ENCODE results near the gene DLK1. TPM values are rescaled to one million over a fixed set of nuclear protein-coding genes. Genes with fewer than 3 reads are reported as not detected.

The DLK1 gene
- total RNA-seq, 1 experiment from 2014 or later: 0.69 TPM

GRCh38 chr14:100737526-100737925, 10.8 kb downstream of the DLK1 start:
- Histone ChIP-seq H3K27me3 (ENCODE audit: control insufficient read depth, insufficient read depth, low read length) (no peaks in the 10 kb centered on the region), H3K36me3 (ENCODE audit: control insufficient read depth, insufficient read depth, low read length) (no peaks in the 10 kb centered on the region), H3K27ac (ENCODE audit: low read length) (no peak overlapping the region), H3K4me1 (ENCODE audit: control insufficient read depth, insufficient read depth, low read length) (no peaks in the 10 kb centered on the region), H3K4me3 (ENCODE audit: low read depth in 2 of 2, low read length in 2 of 2) (no peak overlapping the region), H3K9me3 (ENCODE audit: control insufficient read depth, insufficient read depth, low read depth, low read length) (no peaks in the 10 kb centered on the region)
- no peak for ATAC-seq
- TF ChIP-seq SIN3A (IDR thresholded peaks at IDR 0.05; ENCODE audit: borderline replicate concordance, insufficient read depth, low read depth, low read length): no peak
- no peak for TF ChIP-seq POLR2AphosphoS5 (IDR thresholded peaks at IDR 0.05; ENCODE audit: low read depth, low read length)
- no peak for TF ChIP-seq TCF7L2 (IDR thresholded peaks at IDR 0.05; ENCODE audit: low read depth, low read length)
- TF ChIP-seq CTCF (IDR thresholded peaks at IDR 0.05): no peak
- no peak for TF ChIP-seq REST (IDR thresholded peaks at IDR 0.05; ENCODE audit: insufficient read depth in 1 of 2, low read depth in 2 of 2, low read length in 1 of 2)
- intact Hi-C loops (cut with micrococcal nuclease; ENCODE audit: unreplicated experiment): no loop called here
- POLR2A ChIA-PET: no interaction called here
- no peak for DNase-seq (ENCODE audit: low read depth, low spot score)
- BruUV-seq (replicated peaks): no TSS peak
- in situ Hi-C loops (cut with HindIII; ENCODE audit: low pct_unique_long_range_greater_than_20kb, low sequenced_read_pairs): no loop called here
- CTCF ChIA-PET: no interaction called here

DNA sequence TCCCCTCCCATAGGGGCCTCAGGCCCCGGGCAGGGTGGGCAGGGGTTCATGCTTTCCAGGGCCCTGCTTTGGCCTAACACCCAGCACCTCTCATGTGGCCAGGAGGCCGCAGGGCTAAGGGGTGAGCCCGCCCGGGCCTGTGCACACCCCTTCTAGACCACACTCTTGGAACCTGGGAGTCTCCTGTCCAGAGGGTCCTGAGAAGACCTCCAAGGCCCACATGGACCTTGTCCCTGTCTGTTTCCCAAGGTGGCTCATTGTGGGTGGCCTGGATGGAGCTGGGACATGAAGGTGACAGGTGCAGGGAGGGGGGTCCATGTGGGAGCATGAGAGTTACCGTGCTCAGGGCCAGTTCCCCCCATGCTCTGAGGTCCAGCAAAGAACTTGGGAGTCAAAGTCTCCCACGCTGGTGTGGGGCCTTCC, 11.6 kb downstream of the DLK1 start:
- BruUV-seq (replicated peaks): no TSS peak
- POLR2A ChIA-PET: no interaction called here
- DNase-seq (ENCODE audit: low read depth, low spot score) (no peak), ATAC-seq (no peak)
- no peak overlapping the region for H3K4me3 ChIP-seq (ENCODE audit: low read depth in 2 of 2, low read length in 2 of 2)
- H3K27me3 ChIP-seq (ENCODE audit: control insufficient read depth, insufficient read depth, low read length): no peaks in the 10 kb centered on the region
- in situ Hi-C loops (cut with HindIII; ENCODE audit: low pct_unique_long_range_greater_than_20kb, low sequenced_read_pairs) (no loop called here), intact Hi-C loops (cut with micrococcal nuclease; ENCODE audit: unreplicated experiment) (no loop called here)
- H3K9me3 ChIP-seq (ENCODE audit: control insufficient read depth, insufficient read depth, low read depth, low read length): no peaks in the 10 kb centered on the region
- no peak overlapping the region for H3K27ac ChIP-seq (ENCODE audit: low read length)
- CTCF ChIA-PET: no interaction called here
- TF ChIP-seq CTCF (IDR thresholded peaks at IDR 0.05): no peak
- TF ChIP-seq POLR2AphosphoS5 (IDR thresholded peaks at IDR 0.05; ENCODE audit: low read depth, low read length): no peak
- no peak for TF ChIP-seq REST (IDR thresholded peaks at IDR 0.05; ENCODE audit: insufficient read depth in 1 of 2, low read depth in 2 of 2, low read length in 1 of 2)
- TF ChIP-seq TCF7L2 (IDR thresholded peaks at IDR 0.05; ENCODE audit: low read depth, low read length): no peak
- no peak for TF ChIP-seq SIN3A (IDR thresholded peaks at IDR 0.05; ENCODE audit: borderline replicate concordance, insufficient read depth, low read depth, low read length)
- no peaks in the 10 kb centered on the region for H3K4me1 ChIP-seq (ENCODE audit: control insufficient read depth, insufficient read depth, low read length)
- H3K36me3 ChIP-seq (ENCODE audit: control insufficient read depth, insufficient read depth, low read length): no peaks in the 10 kb centered on the region

Data from Panc1 (cell line).